SK-N-MC (cell line): ENCODE data around the gene IGF1R.

ENCODE experiments used
- EZH2 ChIP-seq: fragments of 200-600 bp; sonication (generic); IDR thresholded peaks from one replicate; pipeline ENCODE4 v1.6.1; 2017; ENCODE audit warnings: antibody characterized with exemption
- FOXP2 ChIP-seq: optimal IDR thresholded peaks from 2 replicates; pipeline ENCODE3; 2011; ENCODE audit warnings: mild to moderate bottlenecking, moderate library complexity; ENCODE audit not compliant: insufficient read depth; ENCODE audit errors: extremely low read length, control extremely low read depth
- POLR2AphosphoS5 ChIP-seq: IDR thresholded peaks from 2 replicates; pipeline ENCODE4 v1.6.1; 2012; ENCODE audit warnings: mild to moderate bottlenecking, low read depth, low read length, borderline replicate concordance

DNA sequence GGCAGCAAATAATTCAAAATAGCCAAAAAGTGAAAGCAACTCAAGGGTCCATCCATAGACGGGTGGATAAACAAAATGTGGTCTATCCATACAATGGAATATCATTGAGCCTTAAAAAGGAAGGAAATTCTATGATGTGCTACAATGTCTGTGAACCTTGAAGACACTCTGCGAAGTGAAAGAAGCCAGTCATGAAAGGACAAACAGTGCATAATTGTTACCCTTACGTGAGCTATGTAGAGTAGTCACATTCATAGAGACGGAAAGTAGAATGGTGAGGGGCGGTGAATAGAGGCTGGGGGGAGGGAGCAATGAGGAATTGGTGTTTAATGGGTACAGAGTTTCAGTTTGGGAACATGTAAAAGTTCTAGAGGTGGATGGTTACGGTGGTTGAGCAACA is 18.1 kb downstream of the IGF1R start:
- no peak for TF ChIP-seq POLR2AphosphoS5
- TF ChIP-seq EZH2 = no peak
- no peak for TF ChIP-seq FOXP2
